ENCODE results near the gene OBP2B. TPM values are rescaled to one million over a fixed set of nuclear protein-coding genes. Genes with fewer than 3 reads are reported as not detected.

The OBP2B gene
- polyA plus RNA-seq, 1 donor (not counting 4 experiments of a cell fraction or from before 2014, with no cell fraction given), result not detected

DNA sequence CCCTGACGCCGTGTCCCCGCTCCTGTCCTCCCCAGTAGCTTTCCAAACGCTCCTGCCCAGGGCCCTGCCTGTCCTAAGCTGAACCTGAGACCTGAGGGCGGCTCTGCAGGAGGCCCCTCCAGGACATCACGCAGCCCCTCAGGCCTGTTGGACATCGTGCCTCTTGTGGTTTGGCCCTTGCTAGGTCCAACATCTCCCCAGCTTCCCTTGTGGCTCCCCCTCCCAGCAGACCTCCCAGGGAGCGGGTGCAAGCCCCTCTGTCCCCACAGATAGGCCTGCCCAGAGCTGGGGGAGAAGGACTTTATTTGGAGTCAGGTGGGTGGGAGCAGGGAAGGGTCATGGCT lies 4.1 kb downstream of the OBP2B start:
- no peak overlapping the region for H3K4me2 ChIP-seq (ENCODE audit: control insufficient read depth, extremely low read depth, insufficient read depth, low read depth, low read length)
- H3K27me3 ChIP-seq (ENCODE audit: control insufficient read depth, extremely low read depth, insufficient read depth, low read length), result peaks cover 5% of the 10 kb centered on the region
- no peaks in the 10 kb centered on the region for H3K9me3 ChIP-seq (ENCODE audit: control insufficient read depth, low read depth, low read length)
- DNase-seq (ENCODE audit: low read depth, low spot score) (no peak), FAIRE-seq (no peak)
- H3K79me2 ChIP-seq (ENCODE audit: control insufficient read depth, insufficient read depth, low read length), result no peaks in the 10 kb centered on the region
- H4K20me1 ChIP-seq (ENCODE audit: control insufficient read depth, extremely low read depth, insufficient read depth, low read length), result no peaks in the 10 kb centered on the region
- no peaks in the 10 kb centered on the region for H3K9me1 ChIP-seq (ENCODE audit: control insufficient read depth, extremely low read depth, insufficient read depth, low read length)
- no peak overlapping the region for H3K9ac ChIP-seq (ENCODE audit: control insufficient read depth, extremely low read depth, insufficient read depth, low read length)
- no peaks in the 10 kb centered on the region for H3K36me3 ChIP-seq (ENCODE audit: control insufficient read depth in 2 of 2, extremely low read depth in 1 of 2, insufficient read depth in 2 of 2, low read length in 2 of 2)
- TF ChIP-seq EZH2 (IDR thresholded peaks at IDR 0.05; ENCODE audit: low read length), result no peak
- TF ChIP-seq CTCF (optimal IDR thresholded peaks at IDR 0.05 in 1 of 3, IDR thresholded peaks at IDR 0.05 in 1 of 3, conservative IDR thresholded peaks at IDR 0.05 in 1 of 3; ENCODE audit: extremely low read depth in 1 of 3, insufficient read depth in 2 of 3, low read length in 3 of 3), result no peak
- no peak overlapping the region for H3K4me3 ChIP-seq (ENCODE audit: control insufficient read depth in 2 of 3, extremely low read depth in 1 of 3, insufficient read depth in 2 of 3, low read depth in 1 of 3, low read length in 3 of 3)
- dilution Hi-C loops (cut with MboI; ENCODE audit: extremely low pct_ligation_motif_present, low sequenced_read_pairs), result no loop called here
- H3K4me1 ChIP-seq (ENCODE audit: control insufficient read depth, extremely low read depth, insufficient read depth, low read length), result no peaks in the 10 kb centered on the region
- H2AFZ ChIP-seq (ENCODE audit: control insufficient read depth, low read length), result no peak overlapping the region
- H3K27ac ChIP-seq (ENCODE audit: control insufficient read depth, insufficient read depth, low read length), result no peak overlapping the region

DNA sequence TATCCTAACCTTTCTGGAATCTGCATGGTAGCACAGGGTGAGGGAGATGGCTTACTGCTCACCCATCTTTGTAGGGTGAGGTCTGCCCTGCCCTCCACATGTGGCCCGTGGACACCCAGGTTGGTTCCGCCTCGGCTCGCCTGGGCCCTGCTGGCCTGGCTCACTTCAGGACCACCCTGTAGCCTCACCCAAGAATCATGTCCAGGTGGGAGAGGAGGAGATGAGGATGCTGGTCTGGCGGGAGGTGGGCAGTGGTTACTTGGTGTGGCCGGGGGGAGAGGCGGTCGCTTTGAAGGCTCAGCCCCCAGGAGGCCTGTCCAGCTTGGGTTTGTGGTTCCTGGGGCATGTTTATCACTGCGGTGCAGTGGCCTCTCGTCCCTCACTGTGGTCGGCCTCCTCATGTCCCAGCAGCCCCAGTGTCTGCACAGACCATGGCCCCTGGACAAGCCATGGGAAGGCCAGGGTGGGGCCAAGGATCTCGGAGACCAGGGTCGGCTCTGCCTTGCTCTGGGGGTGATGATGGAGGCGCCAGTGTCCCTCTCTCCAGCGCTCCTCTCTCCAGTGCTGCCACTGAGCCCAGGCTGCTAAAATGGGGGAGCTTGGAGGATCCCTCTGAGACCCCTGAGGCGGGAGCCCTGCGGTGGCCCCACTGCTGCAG lies 4.6 kb downstream of the OBP2B start:
- Histone ChIP-seq H3K9me3 (ENCODE audit: control insufficient read depth, low read depth, low read length) (no peaks in the 10 kb centered on the region), H3K9ac (ENCODE audit: control insufficient read depth, extremely low read depth, insufficient read depth, low read length) (no peak overlapping the region), H3K9me1 (ENCODE audit: control insufficient read depth, extremely low read depth, insufficient read depth, low read length) (no peaks in the 10 kb centered on the region), H3K27me3 (ENCODE audit: control insufficient read depth, extremely low read depth, insufficient read depth, low read length) (peaks cover 7% of the 10 kb centered on the region), H3K79me2 (ENCODE audit: control insufficient read depth, insufficient read depth, low read length) (no peaks in the 10 kb centered on the region), H3K36me3 (ENCODE audit: control insufficient read depth in 2 of 2, extremely low read depth in 1 of 2, insufficient read depth in 2 of 2, low read length in 2 of 2) (no peaks in the 10 kb centered on the region), H3K4me2 (ENCODE audit: control insufficient read depth, extremely low read depth, insufficient read depth, low read depth, low read length) (no peak overlapping the region), H3K27ac (ENCODE audit: control insufficient read depth, insufficient read depth, low read length) (no peak overlapping the region), H3K4me1 (ENCODE audit: control insufficient read depth, extremely low read depth, insufficient read depth, low read length) (no peaks in the 10 kb centered on the region), H4K20me1 (ENCODE audit: control insufficient read depth, extremely low read depth, insufficient read depth, low read length) (no peaks in the 10 kb centered on the region), H2AFZ (ENCODE audit: control insufficient read depth, low read length) (no peak overlapping the region), H3K4me3 (ENCODE audit: control insufficient read depth in 2 of 3, extremely low read depth in 1 of 3, insufficient read depth in 2 of 3, low read depth in 1 of 3, low read length in 3 of 3) (no peak overlapping the region)
- FAIRE-seq (no peak), DNase-seq (ENCODE audit: low read depth, low spot score) (no peak)
- TF ChIP-seq EZH2 (IDR thresholded peaks at IDR 0.05; ENCODE audit: low read length) (no peak), CTCF (optimal IDR thresholded peaks at IDR 0.05 in 1 of 3, IDR thresholded peaks at IDR 0.05 in 1 of 3, conservative IDR thresholded peaks at IDR 0.05 in 1 of 3; ENCODE audit: extremely low read depth in 1 of 3, insufficient read depth in 2 of 3, low read length in 3 of 3) (no peak)
- dilution Hi-C loops (cut with MboI; ENCODE audit: extremely low pct_ligation_motif_present, low sequenced_read_pairs), result no loop called here
